ENCODE data around the gene CD2BP2. TPM values are rescaled to one million over a fixed set of nuclear protein-coding genes. Genes with fewer than 3 reads are reported as not detected.

The CD2BP2 gene
- total and polyA plus RNA-seq, 2 donors (not counting 1 experiment from before 2014, with no cell fraction given) = 26.1 to 80.1 TPM

DNA sequence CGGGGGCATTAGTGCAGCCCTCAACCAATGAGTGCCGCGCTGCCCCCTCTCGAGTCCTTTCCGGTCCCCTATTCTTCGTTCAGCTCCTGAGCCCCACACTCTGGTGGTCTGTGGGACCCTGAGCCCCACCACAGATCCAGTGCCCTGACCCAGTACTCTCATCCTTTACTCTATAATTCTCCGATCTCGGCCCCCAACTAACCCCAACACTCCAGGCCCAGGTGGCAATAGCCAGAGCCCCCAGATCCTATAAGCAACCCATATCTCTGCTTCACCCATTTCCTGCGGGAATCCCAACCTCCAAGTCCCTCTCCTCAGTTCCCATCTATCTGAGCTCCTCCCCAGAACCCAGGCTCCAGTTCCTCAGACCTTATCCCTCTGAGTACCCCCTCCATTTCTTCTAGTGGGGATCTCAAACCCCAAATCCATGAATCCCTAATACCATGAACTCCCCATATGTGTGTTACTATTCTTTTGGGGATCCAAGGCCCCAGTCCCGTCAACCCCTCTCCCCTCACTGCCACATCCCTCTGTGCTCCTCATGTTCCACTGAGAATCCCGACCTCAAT is 16.2 kb upstream of the CD2BP2 start:
- intact Hi-C loops (cut with micrococcal nuclease) = loop anchor here (1.0 to 10.0 kb wide), 10 partner anchors 36 to 1447 kb away; partner anchors contain the start of genes ALDOA, DCTPP1, FBRS and FBXL19
- peak overlapping the region; percentile 86 for H3K4me3 Mint-ChIP-seq
- ChIA-PET POLR2A (interaction anchor here (0.6 to 2.2 kb wide), 16 partner anchors 12 to 306 kb away, joined by 3 to 13 read pairs (median 4); partner anchors contain the start of genes ALDOA, CD2BP2, CORO1A and DCTPP1), CTCF (interaction anchor here (0.9 to 4.0 kb wide), 8 partner anchors 11 to 279 kb away, joined by 3 to 37 read pairs (median 8); partner anchors contain the start of genes CD2BP2, SEPTIN1, ZNF48 and ZNF771)
- peak overlapping the region; percentile 1 to 75 (median 55) for H3K4me3 ChIP-seq (ENCODE audit: control extremely low read depth in 1 of 5, extremely low read depth in 1 of 5, insufficient read depth in 1 of 5, low read depth in 2 of 5, low read length in 4 of 5)
- H3K9me3 ChIP-seq (ENCODE audit: control extremely low read depth in 1 of 3, control insufficient read depth in 2 of 3, insufficient read depth in 1 of 3, low read length in 2 of 3) = no peaks in the 10 kb centered on the region
- WGBS (ENCODE audit: insufficient coverage) = 27% methylated on average over 11 of the region's 11 CpGs
- H3K9me3 Mint-ChIP-seq (ENCODE audit: insufficient read depth) = no peaks in the 10 kb centered on the region
- H3K36me3 ChIP-seq (replicated peaks in 1 of 2; ENCODE audit: control extremely low read depth in 1 of 2, control insufficient read depth in 1 of 2, extremely low read depth in 1 of 2, insufficient read depth in 2 of 2, low read length in 1 of 2) = peaks cover 0 to 3% of the 10 kb centered on the region in 2 experiments
- H3K4me1 Mint-ChIP-seq = peaks cover 47% of the 10 kb centered on the region
- ATAC-seq (ENCODE audit: low read depth) (no peak), DNase-seq (no peak)
- H3K27me3 ChIP-seq (replicated peaks in 1 of 4; ENCODE audit: control extremely low read depth in 1 of 4, control insufficient read depth in 3 of 4, insufficient read depth in 4 of 4, low read length in 3 of 4) = no peaks in the 10 kb centered on the region
- H3K27me3 Mint-ChIP-seq = no peaks in the 10 kb centered on the region
- peak overlapping the region; percentile 90 for H3K27ac Mint-ChIP-seq
- peaks cover 25 to 35% of the 10 kb centered on the region in 2 donors for H3K4me1 ChIP-seq (ENCODE audit: control insufficient read depth in 2 of 2, insufficient read depth in 2 of 2, low read length in 2 of 2)
- H2AFZ ChIP-seq (ENCODE audit: insufficient read depth, low read depth, low read length, poor library complexity, severe bottlenecking) = peak overlapping the region; percentile 68
- H3K27ac ChIP-seq (ENCODE audit: low read length in 2 of 2) = peak overlapping the region; percentile 60 to 71
- peaks cover 42% of the 10 kb centered on the region for H3K79me2 ChIP-seq (ENCODE audit: control insufficient read depth, insufficient read depth, low read length)
- peaks cover 33% of the 10 kb centered on the region for H4K20me1 ChIP-seq (ENCODE audit: control insufficient read depth, insufficient read depth, low read length, poor library complexity, severe bottlenecking)
- H3K9ac ChIP-seq (ENCODE audit: low read length) = peak overlapping the region; percentile 61
- TF ChIP-seq EZH2 (IDR thresholded peaks at IDR 0.05; ENCODE audit: borderline replicate concordance, insufficient read depth, low read depth, low read length, poor library complexity, severe bottlenecking) = no peak
- TF ChIP-seq, protein P1, sequence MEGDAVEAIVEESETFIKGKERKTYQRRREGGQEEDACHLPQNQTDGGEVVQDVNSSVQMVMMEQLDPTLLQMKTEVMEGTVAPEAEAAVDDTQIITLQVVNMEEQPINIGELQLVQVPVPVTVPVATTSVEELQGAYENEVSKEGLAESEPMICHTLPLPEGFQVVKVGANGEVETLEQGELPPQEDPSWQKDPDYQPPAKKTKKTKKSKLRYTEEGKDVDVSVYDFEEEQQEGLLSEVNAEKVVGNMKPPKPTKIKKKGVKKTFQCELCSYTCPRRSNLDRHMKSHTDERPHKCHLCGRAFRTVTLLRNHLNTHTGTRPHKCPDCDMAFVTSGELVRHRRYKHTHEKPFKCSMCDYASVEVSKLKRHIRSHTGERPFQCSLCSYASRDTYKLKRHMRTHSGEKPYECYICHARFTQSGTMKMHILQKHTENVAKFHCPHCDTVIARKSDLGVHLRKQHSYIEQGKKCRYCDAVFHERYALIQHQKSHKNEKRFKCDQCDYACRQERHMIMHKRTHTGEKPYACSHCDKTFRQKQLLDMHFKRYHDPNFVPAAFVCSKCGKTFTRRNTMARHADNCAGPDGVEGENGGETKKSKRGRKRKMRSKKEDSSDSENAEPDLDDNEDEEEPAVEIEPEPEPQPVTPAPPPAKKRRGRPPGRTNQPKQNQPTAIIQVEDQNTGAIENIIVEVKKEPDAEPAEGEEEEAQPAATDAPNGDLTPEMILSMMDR (IDR thresholded peaks at IDR 0.05) = no peak
- peak overlapping the region; percentile 75 for H3K4me2 ChIP-seq (replicated peaks; ENCODE audit: low read depth, low read length, poor library complexity, severe bottlenecking)

Measured in B cell (primary cell).